D341Med (cell line): ENCODE measurements around the gene PPP1R3A.
"Not testable (repeated sequence)": the region's sequence is repeated elsewhere in the genome, so short reads cannot be mapped to it uniquely, and the experiment has no call there.

Source experiments
- DNase-seq: peaks from one replicate; pipeline ENCODE4 v3.0.0; 2012; ENCODE audit warnings: low spot score

The PPP1R3A gene

GRCh38 chr7:113918946-113919345 lies at the start of gene PPP1R3A:
PPP1R3A (minus strand) TSS chr7:113919009; CDS start chr7:113918996, 13 bp downstream.
- no peak for DNase-seq

- no peak for DNase-seq
These were observed 44.5 kb upstream of the PPP1R3A start for GRCh38 chr7:113963356-113963755.

GRCh38 chr7:113959910-113960309 lies 41.1 kb upstream of the PPP1R3A start:
- no peak for DNase-seq

- no peak for DNase-seq
These were observed 36.3 kb upstream of the PPP1R3A start for GRCh38 chr7:113955157-113955556.

GRCh38 chr7:113953553-113953952 lies 34.7 kb upstream of the PPP1R3A start:
- no peak for DNase-seq

- DNase-seq = no peak
These were observed 26.5 kb upstream of the PPP1R3A start for GRCh38 chr7:113945018-113945938.

GRCh38 chr7:113936982-113937381 lies 18.2 kb upstream of the PPP1R3A start:
- no peak for DNase-seq

GRCh38 chr7:113936535-113936934 lies 17.7 kb upstream of the PPP1R3A start:
- no peak for DNase-seq

- DNase-seq = not testable (repeated sequence)
These were observed 10.6 kb upstream of the PPP1R3A start for GRCh38 chr7:113929389-113929788.

GRCh38 chr7:113928112-113928511 lies 9.3 kb upstream of the PPP1R3A start:
- DNase-seq = no peak

GRCh38 chr7:113922049-113922448 lies 3.2 kb upstream of the PPP1R3A start:
- no peak for DNase-seq

GRCh38 chr7:113921363-113921762 lies 2.6 kb upstream of the PPP1R3A start:
- DNase-seq = no peak

GRCh38 chr7:113917840-113918239 lies 969 bp downstream of the PPP1R3A start:
- no peak for DNase-seq

GRCh38 chr7:113915956-113916355 lies 2.9 kb downstream of the PPP1R3A start:
- no peak for DNase-seq

GRCh38 chr7:113912876-113913275 lies 5.9 kb downstream of the PPP1R3A start:
- no peak for DNase-seq

GRCh38 chr7:113907617-113908016 lies 11.2 kb downstream of the PPP1R3A start:
- no peak for DNase-seq

GRCh38 chr7:113904521-113904920 lies 14.3 kb downstream of the PPP1R3A start:
- no peak for DNase-seq

- no peak for DNase-seq
These were observed 26.0 kb downstream of the PPP1R3A start for GRCh38 chr7:113892818-113893217.

- no peak for DNase-seq
These were observed 27.0 kb downstream of the PPP1R3A start for GRCh38 chr7:113891828-113892227.

- no peak for DNase-seq
These were observed 27.8 kb downstream of the PPP1R3A start for GRCh38 chr7:113891031-113891350.

GRCh38 chr7:113890331-113891030 lies 28.3 kb downstream of the PPP1R3A start:
- DNase-seq = no peak

GRCh38 chr7:113883096-113883495 lies 35.7 kb downstream of the PPP1R3A start:
- DNase-seq = no peak

- no peak for DNase-seq
These were observed 38.2 kb downstream of the PPP1R3A start for GRCh38 chr7:113880559-113880958.
